Measurements from ENCODE around the gene NLRP8.
"Not testable (repeated sequence)": the region's sequence is repeated elsewhere in the genome, so short reads cannot be mapped to it uniquely, and the experiment has no call there.

DNA sequence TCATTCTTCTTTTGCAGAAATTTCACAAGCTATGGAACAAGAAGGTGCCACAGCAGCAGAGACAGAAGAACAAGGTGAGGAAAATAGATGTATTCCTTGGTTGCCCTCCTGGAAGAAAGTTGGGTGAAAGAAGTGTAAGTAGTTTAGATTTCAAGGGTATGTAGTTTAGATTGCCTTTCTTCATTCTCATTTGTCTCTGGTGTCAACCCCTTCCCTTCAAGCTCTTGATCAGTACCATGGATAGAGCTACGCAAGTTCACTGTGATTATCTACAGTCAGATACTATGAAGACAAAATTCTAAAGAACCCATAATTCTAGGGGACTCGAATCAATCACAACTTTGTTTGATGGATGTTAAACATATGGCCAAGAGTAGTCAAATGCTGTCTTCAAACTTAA, 71.7 kb downstream of the NLRP8 start:
- not testable (repeated sequence) for TF ChIP-seq POLR2AphosphoS5, POLR2A (IDR thresholded peaks at IDR 0.05; ENCODE audit: low read depth, low read length)

Measured in GM12892 (cell line).